Coronary artery (tissue), 2 donors: ENCODE measurements around the gene HMGB2.

ENCODE experiments used
- DNase-seq: peaks from one replicate; pipeline ENCODE4 v3.0.0-alpha.2; 2017; ENCODE audit warnings: low spot score
- H3K27ac ChIP-seq, 2 donors: fragments of 200-600 bp; sonication (generic); one replicate each; pipeline ENCODE4 v1.5.1; 2016 to 2019
- H3K4me3 ChIP-seq: fragments of 200-600 bp; sonication (generic); 2 replicates; pipeline ENCODE4 v1.5.1; 2016; ENCODE audit warnings: mild to moderate bottlenecking, moderate library complexity
- TF ChIP-seq, protein P1 (sequence below): fragments of 200-600 bp; sonication (generic); IDR thresholded peaks from one replicate; pipeline ENCODE4 v1.5.1; 2019; ENCODE audit warnings: antibody characterized with exemption

Gene HMGB2

DNA sequence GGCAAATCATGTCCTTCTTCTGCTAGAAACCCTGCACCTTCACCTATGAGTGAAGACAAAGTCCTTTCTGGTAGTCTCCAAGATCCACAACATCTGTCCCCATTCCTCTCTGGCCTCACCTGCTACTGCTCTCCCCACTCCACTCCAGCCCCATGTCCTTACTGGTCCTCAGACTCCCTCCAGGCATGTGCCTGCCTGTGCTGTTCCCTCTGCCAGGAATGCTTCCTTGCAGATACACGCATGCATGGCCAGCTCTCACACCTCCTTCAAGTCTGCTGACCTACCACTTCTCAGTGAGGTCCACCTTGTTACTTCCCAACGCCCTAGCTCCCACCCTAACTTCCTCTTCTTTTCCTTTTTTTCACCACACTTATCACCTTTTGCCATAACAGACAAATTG lies 18.1 kb downstream of the HMGB2 start:
- Histone ChIP-seq H3K27ac (no peak overlapping the region), H3K4me3 (no peak overlapping the region)
- DNase-seq = no peak
- TF ChIP-seq, protein P1, sequence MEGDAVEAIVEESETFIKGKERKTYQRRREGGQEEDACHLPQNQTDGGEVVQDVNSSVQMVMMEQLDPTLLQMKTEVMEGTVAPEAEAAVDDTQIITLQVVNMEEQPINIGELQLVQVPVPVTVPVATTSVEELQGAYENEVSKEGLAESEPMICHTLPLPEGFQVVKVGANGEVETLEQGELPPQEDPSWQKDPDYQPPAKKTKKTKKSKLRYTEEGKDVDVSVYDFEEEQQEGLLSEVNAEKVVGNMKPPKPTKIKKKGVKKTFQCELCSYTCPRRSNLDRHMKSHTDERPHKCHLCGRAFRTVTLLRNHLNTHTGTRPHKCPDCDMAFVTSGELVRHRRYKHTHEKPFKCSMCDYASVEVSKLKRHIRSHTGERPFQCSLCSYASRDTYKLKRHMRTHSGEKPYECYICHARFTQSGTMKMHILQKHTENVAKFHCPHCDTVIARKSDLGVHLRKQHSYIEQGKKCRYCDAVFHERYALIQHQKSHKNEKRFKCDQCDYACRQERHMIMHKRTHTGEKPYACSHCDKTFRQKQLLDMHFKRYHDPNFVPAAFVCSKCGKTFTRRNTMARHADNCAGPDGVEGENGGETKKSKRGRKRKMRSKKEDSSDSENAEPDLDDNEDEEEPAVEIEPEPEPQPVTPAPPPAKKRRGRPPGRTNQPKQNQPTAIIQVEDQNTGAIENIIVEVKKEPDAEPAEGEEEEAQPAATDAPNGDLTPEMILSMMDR = no peak

DNA sequence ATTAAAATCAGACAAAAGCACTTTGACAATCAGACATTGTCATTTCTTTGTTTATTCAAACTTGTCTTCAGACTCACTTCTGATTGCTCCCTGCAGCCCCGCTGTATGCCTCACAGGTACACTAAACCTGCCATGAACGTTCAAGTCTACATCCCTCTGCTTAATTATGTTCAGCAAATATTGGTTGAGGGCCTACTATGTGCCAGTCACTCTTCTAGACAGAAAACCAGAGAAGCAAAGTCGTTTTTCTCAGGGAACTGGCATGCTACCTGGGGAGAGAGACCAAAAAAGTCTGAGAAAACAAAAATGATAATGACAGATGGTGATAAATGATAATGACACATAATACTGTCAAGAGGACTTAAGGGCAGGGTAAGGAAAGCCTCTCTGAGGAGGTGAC lies 19.4 kb downstream of the HMGB2 start:
- no peak overlapping the region for H3K27ac ChIP-seq
- no peak overlapping the region for H3K4me3 ChIP-seq
- TF ChIP-seq, protein P1 = no peak
- no peak for DNase-seq

DNA sequence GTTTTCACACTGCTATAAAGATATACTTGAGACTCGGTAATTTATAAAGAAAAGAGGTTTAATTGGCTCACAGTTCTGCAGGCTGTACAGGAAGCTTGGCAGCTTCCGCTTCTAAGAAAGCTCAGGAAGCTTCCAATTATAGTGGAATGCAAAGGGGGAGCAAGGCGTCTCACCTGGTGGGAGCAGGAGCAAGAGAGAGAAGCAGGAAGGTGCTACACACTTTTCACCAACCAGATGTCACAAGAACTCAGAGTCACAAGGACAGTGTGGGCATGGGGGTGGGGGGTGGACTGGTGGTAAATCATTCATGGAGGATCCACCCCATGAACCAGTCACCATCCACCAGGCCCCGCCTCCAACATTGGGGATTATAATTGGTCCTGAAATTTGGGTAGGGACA lies 22.8 kb downstream of the HMGB2 start:
- Histone ChIP-seq H3K27ac (no peak overlapping the region), H3K4me3 (no peak overlapping the region)
- no peak for DNase-seq
- TF ChIP-seq, protein P1 = no peak

DNA sequence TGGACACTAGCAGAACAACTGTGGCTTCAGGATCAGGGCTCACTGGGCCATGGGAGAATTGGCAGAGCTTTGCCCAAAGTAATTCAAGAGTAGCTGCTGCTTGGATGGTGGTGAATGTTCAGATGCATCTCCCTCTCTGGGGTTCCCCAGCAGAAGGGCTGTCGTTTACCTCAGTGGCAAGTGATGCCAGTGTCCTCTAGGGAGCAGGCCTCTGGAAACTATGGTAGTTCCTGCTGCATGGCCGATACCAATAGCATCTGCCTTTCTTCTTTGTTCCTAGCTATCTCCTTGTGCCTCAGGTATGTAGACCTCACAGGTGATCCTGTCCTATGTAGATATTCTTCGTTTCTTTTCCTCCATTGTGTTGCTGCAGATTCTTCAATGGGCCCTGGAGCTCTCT lies 26.4 kb downstream of the HMGB2 start:
- DNase-seq = no peak

DNA sequence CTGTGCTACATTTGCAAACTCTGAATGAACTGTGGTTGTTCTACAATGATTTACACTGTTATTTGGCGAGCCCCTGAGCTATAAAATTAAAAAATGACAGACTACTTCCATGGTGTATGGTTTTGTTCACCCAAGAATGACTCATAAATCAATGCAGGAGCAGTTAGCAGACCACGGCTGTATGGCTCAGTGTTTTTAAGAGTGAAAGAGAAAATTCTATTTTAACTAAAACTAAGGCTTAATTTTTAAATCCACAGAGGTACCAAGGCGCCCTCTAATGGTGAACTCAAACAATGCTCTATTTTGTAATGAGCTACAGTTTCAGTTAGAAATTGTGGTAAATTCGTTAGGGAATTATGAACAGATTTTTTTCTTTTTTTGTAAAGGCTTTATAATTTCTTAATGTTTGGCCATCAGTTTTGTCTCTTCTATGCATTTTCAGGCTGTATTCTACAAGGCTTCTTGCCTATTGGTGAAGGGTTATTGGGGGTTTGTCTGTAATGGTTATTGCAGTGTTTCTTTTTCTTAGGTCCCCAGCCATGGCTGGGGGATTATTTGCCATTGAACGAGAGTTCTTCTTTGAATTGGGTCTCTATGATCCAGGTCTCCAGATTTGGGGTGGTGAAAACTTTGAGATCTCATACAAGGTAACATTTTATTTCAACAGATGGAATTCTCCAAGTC lies 32.5 kb downstream of the HMGB2 start:
- no peak overlapping the region for H3K4me3 ChIP-seq
- TF ChIP-seq, protein P1 = peak; percentile 42
- no peak overlapping the region for H3K27ac ChIP-seq
- no peak for DNase-seq

More for the DNA sequence above, 26.4 kb downstream of the HMGB2 start:
- H3K4me3 ChIP-seq = no peak overlapping the region
- H3K27ac ChIP-seq = no peak overlapping the region
- TF ChIP-seq, protein P1 = no peak

DNA sequence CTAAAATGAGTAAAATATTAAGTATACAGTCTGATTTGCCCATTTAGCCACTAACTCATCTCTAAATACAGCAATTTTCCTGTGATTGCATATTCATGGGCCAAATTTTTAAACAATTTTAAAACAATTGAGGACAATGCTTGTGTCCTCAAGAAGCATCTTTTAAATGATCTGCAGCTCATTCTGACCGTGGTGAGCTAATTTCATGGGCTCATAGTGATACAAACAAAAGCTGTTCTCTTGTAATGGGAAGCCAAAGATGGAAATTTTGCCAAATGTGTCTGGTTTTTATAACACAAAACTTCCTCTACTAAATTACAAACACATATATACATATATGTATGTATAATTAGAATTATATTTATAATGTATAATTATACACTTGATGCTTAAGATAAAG lies 39.7 kb downstream of the HMGB2 start:
- no peak overlapping the region for H3K4me3 ChIP-seq
- H3K27ac ChIP-seq = no peak overlapping the region
- TF ChIP-seq, protein P1 = no peak
- DNase-seq = no peak

DNA sequence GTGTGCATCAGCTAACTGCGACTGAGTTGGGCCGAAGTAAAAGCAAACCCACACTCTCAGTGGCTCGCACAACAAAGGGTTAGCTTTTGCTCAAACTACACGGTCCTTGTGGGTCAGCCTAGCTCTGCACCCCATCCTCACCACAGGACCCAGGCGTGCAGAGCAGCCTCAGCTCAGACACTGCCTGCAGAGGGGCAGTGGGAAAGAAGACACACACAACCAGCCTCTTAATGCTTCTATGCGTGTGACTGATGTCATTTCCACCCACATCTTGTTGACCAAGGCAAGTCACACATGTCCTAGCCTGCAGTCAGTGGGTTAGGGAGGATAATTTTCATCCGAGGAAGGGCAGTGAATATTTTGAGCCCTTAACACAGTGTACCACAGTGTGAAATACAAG lies 40.5 kb downstream of the HMGB2 start:
- DNase-seq = no peak
- Histone ChIP-seq H3K4me3 (no peak overlapping the region), H3K27ac (no peak overlapping the region)
- TF ChIP-seq, protein P1 = no peak
